Mesenchymal stem cell (in vitro differentiated cells and primary cell): ENCODE data around the gene H2BK1.

ENCODE experiments used
- DNase-seq: peaks from one replicate; pipeline ENCODE4 v3.0.0-alpha.2; 2013
- H2AFZ ChIP-seq: one replicate; pipeline ENCODE4 v1.6.1; 2013; ENCODE audit warnings: low read depth, mild to moderate bottlenecking, control low read depth, inconsistent platforms, low read length, moderate library complexity
- H2AK5ac ChIP-seq: 2 replicates; pipeline ENCODE4 v1.6.1; 2013; ENCODE audit warnings: low read length, moderate library complexity, mild to moderate bottlenecking, inconsistent platforms; ENCODE audit not compliant: severe bottlenecking
- H2BK120ac ChIP-seq: one replicate; pipeline ENCODE4 v1.6.1; 2013; ENCODE audit warnings: low read depth, mild to moderate bottlenecking, inconsistent platforms, low read length, moderate library complexity
- H2BK12ac ChIP-seq, 2 experiments: one replicate each; pipeline ENCODE4 v1.6.1; 2013; ENCODE audit warnings: inconsistent platforms in 2 of 2, low read length in 2 of 2, mild to moderate bottlenecking in 2 of 2, moderate library complexity in 2 of 2, control low read depth in 1 of 2
- H2BK15ac ChIP-seq: one replicate; pipeline ENCODE4 v1.6.1; 2013; ENCODE audit warnings: mild to moderate bottlenecking, low read depth, inconsistent platforms; ENCODE audit not compliant: poor library complexity, severe bottlenecking
- H2BK5ac ChIP-seq: 2 replicates; pipeline ENCODE4 v1.6.1; 2013; ENCODE audit warnings: low read depth, mild to moderate bottlenecking, low read length, control low read depth, inconsistent platforms; ENCODE audit not compliant: poor library complexity, severe bottlenecking
- H3K14ac ChIP-seq, 2 experiments: one replicate each; pipeline ENCODE4 v1.6.1; 2013; ENCODE audit warnings: inconsistent platforms in 2 of 2, low read length in 2 of 2, control low read depth in 1 of 2, mild to moderate bottlenecking in 1 of 2, moderate library complexity in 1 of 2
- H3K18ac ChIP-seq, 2 experiments: one replicate each; pipeline ENCODE4 v1.6.1; 2013; ENCODE audit warnings: inconsistent platforms in 2 of 2, low read length in 2 of 2, control low read depth in 1 of 2, low read depth in 1 of 2, mild to moderate bottlenecking in 1 of 2
- H3K23ac ChIP-seq, 2 experiments: one replicate each; pipeline ENCODE4 v1.6.1; 2013; ENCODE audit warnings: inconsistent platforms in 2 of 2, low read length in 2 of 2, mild to moderate bottlenecking in 2 of 2, moderate library complexity in 2 of 2, control low read depth in 1 of 2
- H3K27ac ChIP-seq: 2 replicates; pipeline ENCODE4 v1.5.1; 2013; ENCODE audit warnings: mild to moderate bottlenecking, moderate library complexity, low read length, control low read depth, inconsistent platforms; ENCODE audit not compliant: poor library complexity, severe bottlenecking
- H3K27me3 ChIP-seq, 2 experiments: 2 replicates each; pipeline versions ENCODE4 v1.6.1 to v1.7.0; 2013; ENCODE audit warnings: low read length in 2 of 2, mild to moderate bottlenecking in 2 of 2, moderate library complexity in 2 of 2, control low read depth in 1 of 2, inconsistent platforms in 1 of 2; ENCODE audit not compliant: control insufficient read depth in 1 of 2, insufficient read depth in 1 of 2
- H3K36me3 ChIP-seq, 2 experiments: 2 replicates each; pipeline versions ENCODE4 v1.6.1 to v1.7.0; 2013; ENCODE audit warnings: low read length in 2 of 2, control low read depth in 1 of 2, inconsistent platforms in 1 of 2, low read depth in 1 of 2, mild to moderate bottlenecking in 1 of 2; ENCODE audit not compliant: insufficient read depth in 2 of 2, control insufficient read depth in 1 of 2
- H3K4ac ChIP-seq, 2 experiments: one replicate each; pipeline ENCODE4 v1.6.1; 2013; ENCODE audit warnings: inconsistent platforms in 2 of 2, low read length in 2 of 2, mild to moderate bottlenecking in 2 of 2, moderate library complexity in 2 of 2, control low read depth in 1 of 2, low read depth in 1 of 2
- H3K4me1 ChIP-seq: 2 replicates; pipeline ENCODE4 v1.6.1; 2013; ENCODE audit warnings: low read depth, low read length, control low read depth; ENCODE audit not compliant: control insufficient read depth, insufficient read depth
- H3K4me2 ChIP-seq: 2 replicates; pipeline ENCODE4 v1.6.1; 2013; ENCODE audit warnings: low read length, mild to moderate bottlenecking, inconsistent platforms; ENCODE audit not compliant: poor library complexity, severe bottlenecking
- H3K4me3 ChIP-seq, 2 experiments: 2 replicates each; pipeline versions ENCODE4 v1.5.1 to v1.7.0; 2013; ENCODE audit warnings: low read length in 2 of 2, mild to moderate bottlenecking in 2 of 2, control low read depth in 1 of 2, low read depth in 1 of 2; ENCODE audit not compliant: insufficient read depth in 1 of 2
- H3K79me1 ChIP-seq: replicated peaks from 2 replicates; pipeline ENCODE4 v1.6.1; 2013; ENCODE audit warnings: mild to moderate bottlenecking, control low read depth, low read length, inconsistent platforms; ENCODE audit not compliant: poor library complexity, severe bottlenecking
- H3K9ac ChIP-seq: 2 replicates; pipeline ENCODE4 v1.7.0; 2013; ENCODE audit warnings: mild to moderate bottlenecking, low read length, moderate library complexity
- H3K9me3 ChIP-seq: 2 replicates; pipeline ENCODE4 v1.7.0; 2013; ENCODE audit warnings: mild to moderate bottlenecking, low read length; ENCODE audit not compliant: control insufficient read depth
- H4K8ac ChIP-seq: one replicate; pipeline ENCODE4 v1.6.1; 2013; ENCODE audit warnings: inconsistent platforms, mild to moderate bottlenecking, low read length, moderate library complexity
- H4K91ac ChIP-seq: one replicate; pipeline ENCODE4 v1.6.1; 2013; ENCODE audit warnings: mild to moderate bottlenecking, low read length, inconsistent platforms
- WGBS: methylation state at CpG from one replicate; pipeline ENCODE4 v1.1.7; 2013; ENCODE audit warnings: mixed read lengths; 5-methylcytosine and 5-hydroxymethylcytosine counted together

H2BK1 gene

DNA sequence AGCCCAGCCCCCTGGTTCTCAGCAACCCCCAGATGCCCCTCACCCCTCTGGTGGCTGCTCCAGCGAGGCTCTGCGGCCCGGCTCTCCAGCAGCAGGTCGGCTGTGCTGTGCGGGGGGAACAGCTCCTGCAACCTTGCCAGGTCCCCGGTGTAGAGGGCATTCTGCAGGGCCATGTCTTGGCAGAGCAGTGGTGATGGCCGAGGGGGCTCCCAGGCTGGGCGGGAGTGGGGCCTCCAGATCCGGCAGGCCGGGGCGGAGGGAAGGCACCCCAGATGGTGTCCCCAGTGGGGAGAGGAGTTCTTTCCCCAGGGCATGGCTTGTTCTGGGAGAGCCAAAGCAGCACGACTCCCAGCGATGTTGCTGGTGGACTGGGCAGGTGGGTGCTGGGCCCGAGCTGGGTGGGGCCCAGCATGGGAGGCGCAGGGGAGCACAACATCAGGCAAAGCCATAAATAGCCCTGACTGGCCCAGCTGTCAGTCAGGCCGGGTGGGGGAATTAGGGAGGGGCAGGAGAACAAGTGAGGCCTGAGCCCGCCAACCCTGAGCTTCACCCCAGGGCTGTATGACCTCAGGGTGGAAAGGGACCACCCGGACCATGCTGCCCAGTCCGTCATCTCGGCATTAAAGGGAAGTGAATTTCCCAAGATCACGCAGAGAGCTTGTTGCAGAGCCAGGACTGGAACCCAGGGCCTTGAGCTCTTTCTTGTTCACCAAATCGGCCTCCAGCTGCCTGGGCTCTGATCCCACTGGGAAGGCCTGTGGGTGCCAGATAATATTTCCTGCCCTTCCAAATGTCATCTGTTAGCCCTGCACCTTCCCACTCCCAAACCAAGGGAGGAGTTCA, 22.7 kb downstream of the H2BK1 start:
- H3K27me3 ChIP-seq: peaks cover 42 to 77% of the 10 kb centered on the region in 2 experiments
- no peaks in the 10 kb centered on the region for H3K36me3 ChIP-seq
- H3K23ac ChIP-seq: no peak overlapping the region
- H4K8ac ChIP-seq: no peak overlapping the region
- H2BK12ac ChIP-seq: no peak overlapping the region
- H3K79me1 ChIP-seq: no peaks in the 10 kb centered on the region
- H2AFZ ChIP-seq: no peak overlapping the region
- no peak overlapping the region for H2BK5ac ChIP-seq
- H3K4me2 ChIP-seq: no peak overlapping the region
- no peak overlapping the region for H3K4ac ChIP-seq
- no peak overlapping the region for H3K27ac ChIP-seq
- H3K9me3 ChIP-seq: peaks cover 6% of the 10 kb centered on the region
- no peak overlapping the region for H2AK5ac ChIP-seq
- no peak overlapping the region for H3K4me3 ChIP-seq
- no peak overlapping the region for H3K14ac ChIP-seq
- no peak overlapping the region for H2BK120ac ChIP-seq
- DNase-seq: no peak
- H4K91ac ChIP-seq: no peak overlapping the region
- 84% methylated on average over 22 of the region's 22 CpGs for WGBS
- H3K9ac ChIP-seq: no peak overlapping the region
- H2BK15ac ChIP-seq: no peak overlapping the region
- no peaks in the 10 kb centered on the region for H3K4me1 ChIP-seq
- no peak overlapping the region for H3K18ac ChIP-seq

DNA sequence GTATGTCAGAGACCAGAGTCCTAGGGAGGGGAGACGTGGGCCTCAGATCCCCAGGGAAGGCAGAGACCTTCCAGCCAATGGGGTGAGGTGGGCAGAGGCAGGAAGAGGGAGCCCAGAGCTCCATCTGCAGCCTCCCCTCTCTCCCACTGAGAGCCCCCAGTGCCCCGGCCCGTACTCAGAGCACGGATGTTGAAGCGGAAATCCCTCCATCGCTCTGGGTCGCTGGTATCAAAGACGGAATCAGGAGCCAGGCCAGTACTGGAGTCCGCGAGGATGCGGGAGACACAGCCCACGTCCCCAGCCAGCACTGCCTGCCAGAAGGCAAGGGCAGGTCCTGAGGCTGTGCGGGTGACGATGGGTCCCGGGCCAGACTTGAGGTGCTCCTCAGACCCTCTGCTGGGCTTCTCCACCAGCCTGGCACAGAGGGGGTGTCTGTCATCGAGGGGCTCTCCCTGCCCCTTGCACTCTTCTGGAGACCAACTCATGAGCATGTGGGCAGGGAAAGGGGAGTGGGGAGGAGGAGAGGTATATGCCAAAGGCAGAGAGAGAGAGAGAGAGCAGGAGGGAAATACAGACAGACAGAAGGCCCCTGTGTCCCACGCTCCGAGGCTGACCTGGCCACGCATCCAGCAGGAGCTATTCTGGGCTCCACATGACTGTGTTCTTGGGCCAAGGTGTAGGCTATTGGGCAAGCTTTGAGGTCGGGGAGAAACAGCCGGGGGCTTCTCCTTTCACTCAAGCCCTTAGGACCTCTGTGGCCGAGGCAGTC, 23.5 kb downstream of the H2BK1 start, which contains the start of gene ASB10:
Gene ASB10 (minus strand): TSS at position 611 of the 769 bp plus-strand sequence. CDS start 120 bp downstream, at position 491.
- Histone ChIP-seq H4K91ac (no peak within 1 kb of the TSS), H3K27ac (no peak within 1 kb of the TSS), H3K18ac (no peak within 1 kb of the TSS), H3K36me3 (no peaks in the 10 kb centered on the region), H3K9me3 (peaks cover 6% of the 10 kb centered on the region), H3K9ac (no peak within 1 kb of the TSS), H3K79me1 (no peaks in the 10 kb centered on the region), H2BK120ac (no peak within 1 kb of the TSS), H3K4me2 (no peak within 1 kb of the TSS), H2BK15ac (no peak within 1 kb of the TSS), H3K27me3 (peaks cover 42 to 80% of the 10 kb centered on the region in 2 experiments), H2AFZ (no peak within 1 kb of the TSS), H4K8ac (no peak within 1 kb of the TSS), H3K4me3 (no peak within 1 kb of the TSS), H2BK5ac (no peak within 1 kb of the TSS), H3K4ac (no peak within 1 kb of the TSS), H2BK12ac (no peak within 1 kb of the TSS), H3K4me1 (no peaks in the 10 kb centered on the region), H3K14ac (no peak within 1 kb of the TSS), H3K23ac (no peak within 1 kb of the TSS), H2AK5ac (no peak within 1 kb of the TSS)
- 86% methylated on average over 22 of the region's 22 CpGs for whole genome bisulfite sequencing
- DNase-seq: no peak

DNA sequence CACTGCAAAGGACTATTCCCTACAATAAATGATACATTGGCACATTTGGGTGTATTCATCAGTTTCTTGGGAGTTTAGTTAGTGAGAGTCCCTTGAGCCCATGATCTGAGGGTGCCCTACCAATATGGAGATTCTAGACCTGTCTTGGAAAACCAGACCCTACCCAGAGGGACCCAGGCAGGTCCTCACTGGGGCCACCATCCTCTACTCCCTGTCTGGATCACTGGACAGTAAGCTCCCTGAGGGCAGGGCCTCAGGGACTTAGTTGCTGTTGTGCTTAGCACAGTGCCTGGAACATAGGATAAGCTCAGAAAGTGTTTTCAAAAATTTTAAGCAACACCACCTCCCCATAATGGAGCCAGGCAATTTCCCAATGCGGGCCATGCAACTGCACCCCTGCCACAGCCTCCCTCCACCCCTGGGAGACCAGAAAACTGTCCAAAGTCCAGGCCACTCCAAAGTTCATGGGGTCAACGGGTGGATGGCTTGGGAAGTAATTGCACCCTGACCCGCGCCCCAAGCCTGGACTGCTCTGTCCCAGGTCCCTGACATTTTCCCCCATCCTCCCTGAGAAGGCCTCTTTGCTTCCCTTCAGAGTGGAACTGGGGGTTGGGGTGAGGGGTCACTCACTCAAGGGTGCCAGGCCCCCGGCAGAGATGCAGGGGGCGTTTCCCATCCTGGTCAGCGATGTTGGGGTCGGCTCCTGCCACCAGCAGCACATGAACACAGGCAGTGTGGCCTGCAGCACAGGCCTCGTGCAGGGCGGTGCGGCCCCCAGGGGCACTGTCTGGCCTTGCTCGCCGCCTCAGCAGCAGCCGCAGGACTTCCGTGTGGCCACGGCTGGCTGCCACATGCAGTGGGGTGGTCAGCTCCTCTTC, 24.3 kb downstream of the H2BK1 start:
- Histone ChIP-seq H3K79me1 (no peaks in the 10 kb centered on the region), H3K27me3 (peaks cover 39 to 77% of the 10 kb centered on the region in 2 experiments), H3K4me1 (no peaks in the 10 kb centered on the region), H3K4ac (no peak overlapping the region), H3K23ac (no peak overlapping the region), H3K27ac (no peak overlapping the region), H2BK5ac (no peak overlapping the region), H2BK12ac (no peak overlapping the region), H3K36me3 (no peaks in the 10 kb centered on the region), H3K4me2 (no peak overlapping the region), H3K14ac (no peak overlapping the region), H3K18ac (no peak overlapping the region), H4K91ac (no peak overlapping the region), H2AFZ (no peak overlapping the region), H2BK15ac (no peak overlapping the region), H3K4me3 (no peak overlapping the region), H4K8ac (no peak overlapping the region), H3K9ac (no peak overlapping the region), H2BK120ac (no peak overlapping the region), H2AK5ac (no peak overlapping the region), H3K9me3 (peaks cover 6% of the 10 kb centered on the region)
- 86% methylated on average over 15 of the region's 16 CpGs for WGBS
- DNase-seq: no peak
